Left renal cortex interstitium (tissue), 4 donors: ENCODE measurements around the gene KCTD10. TPM values are rescaled to one million over a fixed set of nuclear protein-coding genes. Genes with fewer than 3 reads are reported as not detected.
"Not testable (repeated sequence)": the region's sequence is repeated elsewhere in the genome, so short reads cannot be mapped to it uniquely, and the experiment has no call there.

ENCODE experiments used
- DNase-seq, 4 donors: peaks; one replicate each; pipeline ENCODE4 v3.0.0-alpha.2; 2013; ENCODE audit warnings: low read depth in 4 of 4, low spot score in 2 of 4, missing footprints in 1 of 4
- polyA plus RNA-seq, 4 donors: library from polyadenylated mRNA; unstranded; fragments of 120-200 nt; gene quantifications; one replicate each; pipeline ENCODE4 v1.2.1, GENCODE V29; 2013; ENCODE audit not compliant: insufficient read length in 4 of 4

KCTD10 gene
- polyA plus RNA-seq, 4 donors = 50.9 to 59.7 (median 54.9) TPM

GRCh38 chr12:109450980-109451379 lies 26.1 kb downstream of the KCTD10 start:
- no peak for DNase-seq

DNA sequence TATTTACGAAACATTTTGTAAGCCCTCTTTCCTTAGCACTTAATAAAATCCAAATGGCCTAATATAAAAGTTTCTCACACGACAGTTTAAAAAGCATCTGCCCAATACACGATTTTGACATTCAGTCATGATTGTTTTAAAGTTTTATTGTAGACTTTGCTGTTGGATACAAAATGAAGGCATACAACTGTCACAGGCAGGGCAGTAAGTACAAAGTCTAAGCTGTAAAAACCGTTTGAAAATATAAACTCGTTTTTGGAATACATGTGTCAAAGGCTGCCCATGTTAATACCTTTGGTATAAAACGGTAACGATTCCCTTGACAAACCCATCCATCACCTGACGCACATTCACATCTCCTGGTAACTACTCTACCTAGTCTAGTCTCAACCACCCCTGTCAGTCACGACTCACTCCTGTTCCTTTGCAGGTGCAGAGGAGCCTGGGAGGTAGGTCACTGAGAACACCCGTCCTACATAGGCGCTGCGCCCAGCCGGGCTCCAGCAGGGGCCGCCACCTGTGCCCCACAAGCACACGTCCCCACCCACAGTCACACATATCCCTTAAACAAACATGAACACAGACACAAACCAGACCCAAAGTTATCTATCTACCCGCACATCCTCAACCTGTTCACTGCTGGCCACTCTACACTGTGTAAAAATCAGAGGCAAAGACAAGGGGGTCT lies 27.1 kb downstream of the KCTD10 start:
- no peak for DNase-seq

DNA sequence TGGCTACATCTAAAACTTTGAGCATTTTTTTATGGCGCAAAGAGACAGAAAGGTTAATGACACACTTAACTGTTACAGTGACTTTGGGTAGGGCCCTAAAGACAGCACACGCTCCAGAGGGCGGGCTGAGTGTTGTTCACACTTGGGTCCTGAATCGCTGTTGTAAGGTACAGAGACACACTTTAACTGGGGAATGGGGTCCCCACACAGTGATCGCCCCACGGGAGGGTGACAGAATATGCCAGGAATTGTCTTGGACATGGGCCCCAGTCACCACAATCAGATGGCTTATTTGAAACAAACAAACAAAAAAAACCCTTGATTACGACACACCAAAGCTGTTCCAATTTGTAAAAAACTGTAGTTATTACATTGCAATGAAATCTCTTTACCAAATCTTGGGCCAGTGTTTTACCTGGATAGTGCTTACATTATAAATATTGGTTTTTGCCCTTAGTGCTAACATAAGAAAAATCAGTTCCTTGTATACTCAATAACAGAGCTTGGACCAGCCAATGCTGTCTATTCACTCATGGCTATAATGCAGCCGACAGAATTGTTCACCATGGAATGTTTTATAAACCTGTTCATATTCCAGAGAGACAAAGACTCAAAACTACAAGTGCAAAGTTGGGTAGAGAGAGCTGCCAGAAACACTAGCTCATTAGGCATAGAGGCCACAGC lies 28.3 kb downstream of the KCTD10 start:
- no peak for DNase-seq

GRCh38 chr12:109448272-109448671 lies 28.8 kb downstream of the KCTD10 start:
- no peak for DNase-seq

DNA sequence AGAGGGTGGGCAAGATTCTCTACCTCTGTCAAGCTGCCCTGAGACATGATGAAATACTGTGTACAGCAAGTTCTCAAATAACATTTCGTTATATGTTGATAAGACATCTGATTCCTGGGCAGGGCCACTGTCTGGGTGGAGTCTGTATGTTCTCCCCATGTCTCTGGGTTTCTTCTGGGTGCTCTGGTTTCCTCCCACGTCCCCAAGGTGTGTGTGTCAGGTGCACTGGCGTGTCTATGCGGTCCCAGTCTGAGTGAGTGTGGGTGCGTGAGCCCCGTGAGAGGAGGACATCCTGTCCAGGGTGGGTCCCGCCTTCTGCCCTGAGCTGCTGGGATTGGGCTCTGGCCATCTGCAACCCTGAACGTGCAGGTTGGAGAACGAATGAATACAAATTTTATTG lies 29.6 kb downstream of the KCTD10 start:
- no peak for DNase-seq

DNA sequence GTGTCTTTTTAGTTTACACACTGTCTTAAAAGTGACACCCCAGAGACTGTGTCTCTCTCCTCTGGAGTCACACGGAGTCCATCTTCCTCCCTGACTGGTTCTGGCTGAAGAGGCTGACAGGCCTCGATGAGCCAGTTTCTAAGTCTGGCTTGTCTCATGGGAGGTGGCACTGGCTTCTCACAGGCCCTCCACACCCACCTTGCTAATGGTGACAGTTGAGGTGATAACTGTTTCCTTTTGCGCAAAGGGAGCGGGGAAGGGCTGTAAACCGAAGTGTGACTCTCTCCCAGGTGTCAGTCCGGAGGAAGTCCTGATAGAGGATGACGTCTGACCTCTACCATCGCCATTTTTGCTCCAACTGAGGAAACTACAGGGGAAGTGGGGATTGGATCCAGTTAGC lies 30.2 kb downstream of the KCTD10 start:
- DNase-seq = no peak

DNA sequence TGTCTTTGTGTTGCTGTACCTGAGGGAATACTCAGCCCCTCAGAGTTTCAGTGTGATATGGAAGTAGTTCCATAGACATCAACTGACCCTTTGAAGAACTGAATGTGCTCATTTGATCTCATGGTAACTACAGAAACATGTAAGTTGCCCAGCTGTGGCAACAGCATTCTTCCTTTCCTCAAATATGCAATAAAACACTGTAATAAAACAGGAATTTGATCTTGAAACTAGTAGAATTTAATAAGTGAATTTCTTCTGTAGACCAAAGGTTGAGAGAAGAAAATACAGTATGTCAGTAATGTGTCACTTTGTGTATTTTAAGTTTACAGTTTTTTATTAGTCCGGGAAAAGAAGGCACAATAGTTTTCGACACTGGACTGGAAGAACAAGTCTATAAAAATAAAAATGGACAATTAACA lies 31.9 kb downstream of the KCTD10 start:
- no peak for DNase-seq

DNA sequence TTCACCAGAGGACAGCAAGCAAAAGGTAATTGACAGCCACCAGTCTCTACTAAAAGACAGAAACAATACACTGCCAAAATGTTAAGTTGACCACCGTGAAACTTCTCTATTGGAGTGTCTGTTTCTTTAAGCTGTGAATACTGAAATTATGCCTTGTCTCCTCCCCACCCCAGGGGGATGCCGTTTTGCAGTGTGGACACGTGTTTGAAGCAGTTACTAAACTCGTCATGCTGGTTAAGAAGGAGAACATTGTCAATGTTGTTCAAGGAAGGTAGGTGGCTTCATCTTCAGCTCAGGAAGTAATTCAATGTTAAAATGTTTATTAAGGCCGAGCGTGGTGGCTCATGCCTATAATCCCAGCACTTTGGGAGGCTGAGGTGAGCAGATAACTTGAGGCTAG lies 32.8 kb downstream of the KCTD10 start:
- DNase-seq = no peak

DNA sequence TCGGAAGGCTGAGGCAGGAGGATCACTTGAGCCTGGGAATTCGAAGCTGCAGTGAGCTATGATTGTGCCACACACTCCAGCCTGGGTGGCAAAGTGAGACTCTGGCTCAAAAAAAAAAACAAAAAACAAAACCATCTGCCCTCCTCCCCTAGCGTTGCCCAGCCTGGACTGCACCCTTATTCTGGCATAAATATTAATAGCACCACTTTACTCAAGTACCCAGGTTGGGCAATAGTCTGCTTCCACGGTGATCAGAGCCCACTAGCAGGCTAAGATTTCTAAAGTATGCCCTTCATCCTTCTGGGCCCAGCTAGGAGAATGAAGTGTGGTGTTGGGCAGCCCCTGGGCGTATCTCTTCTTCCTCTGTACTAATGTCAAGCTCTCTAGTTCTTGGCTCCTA lies 33.3 kb downstream of the KCTD10 start:
- no peak for DNase-seq

- DNase-seq = no peak
Observed at GRCh38 chr12:109440851-109441490, 36.1 kb downstream of the KCTD10 start.

- DNase-seq = not testable (repeated sequence)
Observed at GRCh38 chr12:109439951-109440350, 37.1 kb downstream of the KCTD10 start.

- no peak for DNase-seq
Observed at GRCh38 chr12:109439181-109439580, 37.9 kb downstream of the KCTD10 start.

- DNase-seq = no peak
Observed at GRCh38 chr12:109436188-109436560, 40.9 kb downstream of the KCTD10 start.

DNA sequence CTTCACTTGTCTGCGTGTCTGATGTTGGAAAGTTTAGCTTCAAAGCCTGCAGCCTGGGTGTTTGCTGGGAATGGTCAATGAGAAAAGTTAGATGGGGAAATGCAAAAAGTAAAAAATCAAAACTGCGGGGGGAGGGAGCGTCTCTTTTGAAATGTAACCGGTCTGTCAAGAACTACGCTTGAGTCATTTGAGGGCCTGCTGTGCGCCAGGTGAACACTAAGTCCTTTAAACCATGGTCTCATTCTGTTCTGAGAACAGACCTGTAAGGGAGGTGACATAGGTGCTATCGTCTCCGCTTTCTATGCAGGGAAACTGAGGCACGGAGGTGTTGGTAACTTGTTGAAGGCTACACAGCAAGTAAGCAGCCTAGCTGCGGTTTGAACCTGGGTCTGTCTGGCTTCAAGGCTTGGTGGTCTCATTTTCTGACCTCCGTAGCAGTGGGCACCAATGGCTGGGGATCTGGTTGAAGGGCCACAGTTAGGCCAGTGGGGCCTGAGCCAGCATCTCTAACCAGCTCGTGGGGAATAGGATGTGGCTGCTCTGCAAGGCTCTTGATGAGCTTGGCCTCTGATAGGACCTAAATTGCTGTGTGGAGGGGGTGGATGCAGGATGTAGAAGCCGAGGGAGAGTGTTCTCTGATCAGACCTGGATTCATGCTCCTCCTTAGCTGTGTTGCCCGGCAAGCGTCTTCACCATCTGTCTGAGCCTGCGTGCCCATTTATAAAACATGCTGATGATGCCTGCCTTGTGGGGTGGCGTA lies 41.5 kb downstream of the KCTD10 start:
- DNase-seq = no peak

GRCh38 chr12:109434582-109434981 lies 42.5 kb downstream of the KCTD10 start:
- DNase-seq = no peak

GRCh38 chr12:109433618-109434017 lies 43.5 kb downstream of the KCTD10 start:
- DNase-seq = no peak

DNA sequence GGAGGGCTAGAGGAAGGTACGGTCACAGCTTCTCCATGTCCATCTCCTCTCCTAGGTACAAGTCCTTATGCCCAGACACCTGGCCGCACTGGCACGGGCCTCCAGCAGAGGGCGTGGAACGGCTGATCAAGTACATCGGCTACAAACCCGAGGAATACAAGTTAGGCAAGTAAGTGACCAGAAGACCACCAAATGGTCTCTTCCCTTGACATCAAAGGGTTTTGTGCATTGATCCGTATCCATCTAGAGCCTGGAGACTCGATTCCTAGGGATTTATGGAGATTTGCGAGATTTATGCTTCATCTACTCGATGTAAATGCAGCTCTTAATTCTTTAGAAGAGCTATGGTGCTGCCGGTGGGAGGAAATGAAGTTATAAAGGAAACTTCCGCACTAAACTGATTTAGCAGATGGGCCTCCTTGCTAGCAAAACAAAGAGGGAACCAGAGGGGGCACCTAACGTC lies 44.2 kb downstream of the KCTD10 start:
- DNase-seq = peak; percentile 29 to 71 (median 52)

DNA sequence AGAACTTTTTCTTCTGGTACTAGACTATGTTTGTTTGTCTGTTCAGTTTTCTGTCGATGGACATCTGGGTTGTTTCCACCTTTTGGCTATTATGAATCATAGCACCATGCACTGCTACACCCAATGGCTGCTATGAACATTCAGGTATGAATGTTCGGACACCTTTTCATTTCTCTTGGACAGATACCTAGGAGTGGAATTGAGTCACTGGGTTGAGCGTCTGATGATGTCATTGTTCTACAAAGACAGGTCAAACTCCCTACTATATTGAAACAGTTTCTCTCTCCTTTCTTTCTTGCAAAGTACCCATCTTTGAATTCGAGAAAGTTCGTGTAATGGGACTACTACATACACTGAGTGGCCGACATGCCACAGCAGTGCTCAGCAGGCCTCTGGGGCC lies 44.7 kb downstream of the KCTD10 start:
- DNase-seq = no peak

GRCh38 chr12:109430244-109430643 lies 46.9 kb downstream of the KCTD10 start:
- no peak for DNase-seq

- not testable (repeated sequence) for DNase-seq
Observed at GRCh38 chr12:109428804-109429203, 48.3 kb downstream of the KCTD10 start.

DNA sequence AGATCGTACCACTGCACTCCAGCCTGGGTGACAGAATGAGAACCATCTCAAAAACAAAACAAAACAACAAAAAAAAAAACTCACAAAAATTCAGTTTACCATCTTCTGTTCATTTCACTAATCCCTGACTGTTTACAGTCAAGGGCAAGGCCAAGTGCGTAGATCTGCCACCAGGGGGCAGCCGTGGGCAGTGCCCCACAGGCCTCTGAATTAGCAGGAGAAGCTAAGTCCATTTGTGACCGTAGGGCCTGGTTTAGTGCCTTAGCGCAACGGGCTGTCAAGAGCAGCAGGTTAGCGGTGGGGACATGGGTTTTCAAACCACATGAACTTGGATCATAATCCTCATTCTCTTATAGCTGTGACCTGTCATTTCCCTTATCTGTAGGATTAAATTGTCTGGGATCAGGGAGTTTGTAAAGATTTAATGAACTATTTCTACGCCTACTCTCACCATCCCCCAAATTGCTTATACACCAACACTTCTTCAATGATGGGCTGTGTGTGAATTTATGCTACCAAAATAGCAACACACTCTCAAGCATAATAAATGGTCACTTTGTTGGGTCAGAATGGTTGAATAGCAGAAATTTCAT lies 49.0 kb downstream of the KCTD10 start:
- peak in 3 of 4 donors; percentile 46 to 66 (median 56) for DNase-seq
